GM13976 (cell line): Measurements from ENCODE around the gene GPNMB.

Source experiments
- DNase-seq: peaks from one replicate; pipeline ENCODE4 v3.0.0; 2012; ENCODE audit warnings: low spot score
- in situ Hi-C: fragments of 300-500 bp; cut with MboI; formaldehyde crosslinking; loops from one replicate; pipeline ENCODE4 v1.12.0; 2022; ENCODE audit warnings: low sequenced_read_pairs, mixed read lengths, inconsistent platforms; ENCODE audit not compliant: unreplicated experiment
- TF ChIP-seq, protein P1 (sequence below): IDR thresholded peaks from 2 replicates; pipeline ENCODE4 v1.5.1; 2012; ENCODE audit warnings: borderline replicate concordance, mild to moderate bottlenecking; ENCODE audit not compliant: insufficient read depth; ENCODE audit errors: extremely low read depth, missing control alignments, control extremely low read depth

GPNMB gene

GRCh38 chr7:23264916-23265458 is 18.4 kb downstream of the GPNMB start:
- in situ Hi-C loops, result no loop called here
- TF ChIP-seq, protein P1, sequence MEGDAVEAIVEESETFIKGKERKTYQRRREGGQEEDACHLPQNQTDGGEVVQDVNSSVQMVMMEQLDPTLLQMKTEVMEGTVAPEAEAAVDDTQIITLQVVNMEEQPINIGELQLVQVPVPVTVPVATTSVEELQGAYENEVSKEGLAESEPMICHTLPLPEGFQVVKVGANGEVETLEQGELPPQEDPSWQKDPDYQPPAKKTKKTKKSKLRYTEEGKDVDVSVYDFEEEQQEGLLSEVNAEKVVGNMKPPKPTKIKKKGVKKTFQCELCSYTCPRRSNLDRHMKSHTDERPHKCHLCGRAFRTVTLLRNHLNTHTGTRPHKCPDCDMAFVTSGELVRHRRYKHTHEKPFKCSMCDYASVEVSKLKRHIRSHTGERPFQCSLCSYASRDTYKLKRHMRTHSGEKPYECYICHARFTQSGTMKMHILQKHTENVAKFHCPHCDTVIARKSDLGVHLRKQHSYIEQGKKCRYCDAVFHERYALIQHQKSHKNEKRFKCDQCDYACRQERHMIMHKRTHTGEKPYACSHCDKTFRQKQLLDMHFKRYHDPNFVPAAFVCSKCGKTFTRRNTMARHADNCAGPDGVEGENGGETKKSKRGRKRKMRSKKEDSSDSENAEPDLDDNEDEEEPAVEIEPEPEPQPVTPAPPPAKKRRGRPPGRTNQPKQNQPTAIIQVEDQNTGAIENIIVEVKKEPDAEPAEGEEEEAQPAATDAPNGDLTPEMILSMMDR, result no peak

DNA sequence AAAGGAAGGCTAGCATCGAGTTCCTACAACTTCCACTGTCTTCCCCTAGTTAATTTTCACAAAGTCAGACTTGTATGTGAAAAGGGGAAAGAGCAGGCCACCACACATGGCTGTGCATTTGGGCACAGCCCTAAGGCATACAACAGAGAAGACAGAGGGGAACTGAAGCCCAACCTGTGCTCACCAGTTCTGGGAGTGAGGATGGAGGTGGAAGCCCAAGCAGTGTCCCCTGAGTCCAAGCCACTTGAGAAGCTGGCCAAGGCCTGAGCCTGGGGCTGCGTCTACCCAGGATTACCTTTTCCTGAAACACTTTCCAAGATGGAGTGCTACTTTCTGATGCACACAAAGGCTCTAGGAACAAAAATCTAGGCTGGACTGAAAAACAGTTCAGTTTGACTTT is 20.3 kb downstream of the GPNMB start:
- in situ Hi-C loops, result no loop called here

More at GRCh38 chr7:23264916-23265458, 18.4 kb downstream of the GPNMB start:
- peak; percentile 29 for DNase-seq

DNA sequence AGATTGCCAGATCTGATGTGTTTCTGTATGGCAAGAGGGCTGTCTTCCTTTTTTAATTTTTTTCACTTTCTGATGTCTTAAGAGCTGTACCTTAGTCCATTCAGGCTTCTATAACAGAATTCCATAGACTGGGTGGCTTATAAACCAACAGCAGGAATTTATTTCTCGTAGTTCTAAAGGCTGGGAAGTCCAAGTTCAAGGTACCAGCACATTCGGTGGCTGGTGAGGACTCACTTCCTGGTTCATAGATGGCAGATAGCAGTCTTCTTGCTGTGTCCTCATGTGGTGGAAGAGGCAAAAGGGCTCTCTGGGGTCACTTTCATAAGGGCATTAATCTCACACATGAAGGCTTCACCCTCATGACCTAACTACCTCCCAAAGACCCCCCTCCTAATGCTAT is 20.8 kb downstream of the GPNMB start:
- in situ Hi-C loops, result no loop called here
- no peak for DNase-seq
- TF ChIP-seq, protein P1, result no peak

More for the DNA sequence above, 20.3 kb downstream of the GPNMB start:
- TF ChIP-seq, protein P1, result no peak
- no peak for DNase-seq

- in situ Hi-C loops, result no loop called here
- no peak for DNase-seq
- TF ChIP-seq, protein P1, result no peak
Measured at GRCh38 chr7:23268167-23268566, 21.6 kb downstream of the GPNMB start.

DNA sequence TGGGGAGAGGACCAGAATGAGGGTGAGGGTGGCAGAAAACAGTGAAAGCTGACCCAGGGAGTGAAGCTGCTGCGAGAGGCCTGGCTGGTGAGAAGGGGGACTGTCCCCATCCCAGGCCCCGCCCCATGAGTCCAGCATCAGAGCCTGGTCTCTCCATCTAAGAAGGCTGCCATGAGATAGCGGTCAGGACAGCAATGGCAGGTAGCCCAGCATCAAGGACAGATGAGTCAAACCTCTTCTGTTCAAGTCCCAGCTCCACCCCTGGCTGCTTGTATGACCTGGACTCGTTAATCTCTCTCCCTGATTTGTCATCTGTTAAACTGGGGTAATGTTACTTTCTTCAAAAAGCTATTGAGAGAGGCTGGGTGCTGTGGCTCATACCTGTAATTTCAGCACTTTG is 22.2 kb downstream of the GPNMB start:
- TF ChIP-seq, protein P1, result no peak
- no peak for DNase-seq
- in situ Hi-C loops, result no loop called here

GRCh38 chr7:23272275-23272674 is 25.7 kb downstream of the GPNMB start:
- in situ Hi-C loops, result loop anchor here (10.0 kb wide), 1 partner anchor 273 kb away; no protein-coding TSS in a partner anchor
- no peak for DNase-seq
- TF ChIP-seq, protein P1, result no peak

- in situ Hi-C loops, result loop anchor here (10.0 kb wide), 1 partner anchor 272 kb away; no protein-coding TSS in a partner anchor
- TF ChIP-seq, protein P1, result peak; percentile 90
- peak; percentile 82 for DNase-seq
Measured at GRCh38 chr7:23273141-23273599, 26.6 kb downstream of the GPNMB start.
